ENCODE results near the gene KIF16B.

Gene KIF16B

GRCh38 chr20:16539280-16540021 lies 33.8 kb downstream of the KIF16B start (continued):
- TF ChIP-seq, protein P1, sequence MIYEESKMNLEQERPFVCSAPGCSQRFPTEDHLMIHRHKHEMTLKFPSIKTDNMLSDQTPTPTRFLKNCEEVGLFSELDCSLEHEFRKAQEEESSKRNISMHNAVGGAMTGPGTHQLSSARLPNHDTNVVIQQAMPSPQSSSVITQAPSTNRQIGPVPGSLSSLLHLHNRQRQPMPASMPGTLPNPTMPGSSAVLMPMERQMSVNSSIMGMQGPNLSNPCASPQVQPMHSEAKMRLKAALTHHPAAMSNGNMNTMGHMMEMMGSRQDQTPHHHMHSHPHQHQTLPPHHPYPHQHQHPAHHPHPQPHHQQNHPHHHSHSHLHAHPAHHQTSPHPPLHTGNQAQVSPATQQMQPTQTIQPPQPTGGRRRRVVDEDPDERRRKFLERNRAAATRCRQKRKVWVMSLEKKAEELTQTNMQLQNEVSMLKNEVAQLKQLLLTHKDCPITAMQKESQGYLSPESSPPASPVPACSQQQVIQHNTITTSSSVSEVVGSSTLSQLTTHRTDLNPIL (CRISPR knock-in tag; IDR thresholded peaks at IDR 0.05; ENCODE audit: low read depth): no peak
- TF ChIP-seq SNAI2 (CRISPR knock-in tag; IDR thresholded peaks at IDR 0.05) (no peak), ZNF565 (CRISPR knock-in tag; conservative IDR thresholded peaks at IDR 0.05; ENCODE audit: low read depth) (no peak), CSDC2 (CRISPR knock-in tag; IDR thresholded peaks at IDR 0.05) (no peak), OSR1 (CRISPR knock-in tag; IDR thresholded peaks at IDR 0.05) (no peak), TCF4 (CRISPR knock-in tag; IDR thresholded peaks at IDR 0.05; ENCODE audit: borderline replicate concordance) (no peak), TOX (CRISPR knock-in tag; IDR thresholded peaks at IDR 0.05; ENCODE audit: borderline replicate concordance) (no peak)

DNA sequence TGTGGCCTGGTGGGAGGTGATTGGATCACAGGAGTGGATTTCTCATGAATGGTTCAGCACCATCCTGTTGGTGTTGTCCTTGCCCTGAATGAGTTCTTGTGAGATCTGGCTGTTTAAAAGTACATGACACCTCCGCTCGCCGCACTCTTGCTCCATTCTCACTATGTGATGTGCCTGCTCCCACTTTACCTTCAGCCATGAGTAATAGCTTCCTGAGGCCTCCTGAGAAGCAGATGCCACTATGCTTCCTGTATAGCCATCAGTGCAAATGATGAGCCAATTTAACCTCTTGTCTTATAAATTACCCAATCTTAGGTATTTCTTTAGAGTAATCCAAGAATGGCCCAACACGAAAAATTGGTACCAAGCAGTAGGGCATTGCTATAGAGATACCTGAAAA lies 34.5 kb downstream of the KIF16B start:
- ATAC-seq: no peak
- TF ChIP-seq ESRRG (CRISPR knock-in tag; IDR thresholded peaks at IDR 0.05) (no peak), CSDC2 (CRISPR knock-in tag; IDR thresholded peaks at IDR 0.05) (no peak), TSHZ2 (CRISPR knock-in tag; IDR thresholded peaks at IDR 0.05) (no peak), PPARA (CRISPR knock-in tag; IDR thresholded peaks at IDR 0.05; ENCODE audit: borderline replicate concordance) (no peak), ZNF70 (CRISPR knock-in tag; IDR thresholded peaks at IDR 0.05) (no peak), OSR1 (CRISPR knock-in tag; IDR thresholded peaks at IDR 0.05) (no peak), GLIS3 (CRISPR knock-in tag; IDR thresholded peaks at IDR 0.05) (no peak), TCF4 (CRISPR knock-in tag; IDR thresholded peaks at IDR 0.05; ENCODE audit: borderline replicate concordance) (no peak), ISL1 (CRISPR knock-in tag; IDR thresholded peaks at IDR 0.05) (no peak), ZFP3 (CRISPR knock-in tag; IDR thresholded peaks at IDR 0.05) (no peak), ZNF8 (CRISPR knock-in tag; IDR thresholded peaks at IDR 0.05) (no peak), RARB (CRISPR knock-in tag; IDR thresholded peaks at IDR 0.05) (no peak), SNAI2 (CRISPR knock-in tag; IDR thresholded peaks at IDR 0.05) (no peak), PATZ1 (CRISPR knock-in tag; IDR thresholded peaks at IDR 0.05; ENCODE audit: borderline replicate concordance) (no peak), ZC3H10 (CRISPR knock-in tag; IDR thresholded peaks at IDR 0.05) (no peak), TOX (CRISPR knock-in tag; IDR thresholded peaks at IDR 0.05; ENCODE audit: borderline replicate concordance) (no peak), BACH2 (CRISPR knock-in tag; IDR thresholded peaks at IDR 0.05; ENCODE audit: borderline replicate concordance) (no peak), ARNTL (CRISPR knock-in tag; IDR thresholded peaks at IDR 0.05; ENCODE audit: borderline replicate concordance, low read depth) (no peak)
- TF ChIP-seq, protein P1 (CRISPR knock-in tag; IDR thresholded peaks at IDR 0.05; ENCODE audit: low read depth): no peak
- TF ChIP-seq, protein P2, sequence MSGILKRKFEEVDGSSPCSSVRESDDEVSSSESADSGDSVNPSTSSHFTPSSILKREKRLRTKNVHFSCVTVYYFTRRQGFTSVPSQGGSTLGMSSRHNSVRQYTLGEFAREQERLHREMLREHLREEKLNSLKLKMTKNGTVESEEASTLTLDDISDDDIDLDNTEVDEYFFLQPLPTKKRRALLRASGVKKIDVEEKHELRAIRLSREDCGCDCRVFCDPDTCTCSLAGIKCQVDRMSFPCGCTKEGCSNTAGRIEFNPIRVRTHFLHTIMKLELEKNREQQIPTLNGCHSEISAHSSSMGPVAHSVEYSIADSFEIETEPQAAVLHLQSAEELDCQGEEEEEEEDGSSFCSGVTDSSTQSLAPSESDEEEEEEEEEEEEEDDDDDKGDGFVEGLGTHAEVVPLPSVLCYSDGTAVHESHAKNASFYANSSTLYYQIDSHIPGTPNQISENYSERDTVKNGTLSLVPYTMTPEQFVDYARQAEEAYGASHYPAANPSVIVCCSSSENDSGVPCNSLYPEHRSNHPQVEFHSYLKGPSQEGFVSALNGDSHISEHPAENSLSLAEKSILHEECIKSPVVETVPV (CRISPR knock-in tag; IDR thresholded peaks at IDR 0.05): no peak

DNA sequence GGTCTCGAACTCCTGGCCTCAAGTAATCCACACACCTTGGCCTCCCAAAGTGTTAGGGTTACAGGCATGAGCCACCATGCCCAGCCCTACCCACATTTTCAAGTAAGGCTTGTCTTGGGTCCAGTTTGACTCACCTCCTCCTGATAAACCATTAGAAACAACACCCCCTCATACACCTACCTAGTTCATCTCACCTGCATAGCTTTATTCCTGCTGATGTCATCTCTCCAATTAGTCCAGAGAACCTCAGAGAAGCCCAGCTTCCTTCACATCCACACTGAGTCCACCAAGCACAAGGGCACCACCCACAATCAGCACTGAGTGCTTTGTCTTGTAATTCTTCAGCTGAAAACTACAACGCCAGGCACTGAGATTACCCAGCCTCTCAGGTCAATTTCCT lies 35.3 kb downstream of the KIF16B start:
- no peak for ATAC-seq
- TF ChIP-seq TCF4 (CRISPR knock-in tag; IDR thresholded peaks at IDR 0.05; ENCODE audit: borderline replicate concordance): no peak
- no peak for TF ChIP-seq BACH2 (CRISPR knock-in tag; IDR thresholded peaks at IDR 0.05; ENCODE audit: borderline replicate concordance)
- no peak for TF ChIP-seq GLIS3 (CRISPR knock-in tag; IDR thresholded peaks at IDR 0.05)
- no peak for TF ChIP-seq RARB (CRISPR knock-in tag; IDR thresholded peaks at IDR 0.05)
- no peak for TF ChIP-seq ZFP3 (CRISPR knock-in tag; IDR thresholded peaks at IDR 0.05)
- no peak for TF ChIP-seq ARNTL (CRISPR knock-in tag; IDR thresholded peaks at IDR 0.05; ENCODE audit: borderline replicate concordance, low read depth)

Data from SK-N-SH treated with all-trans-retinoic acid at 6 μM for 48 hours (cell line).